ENCODE results near the gene ALPP.

GRCh38 chr2:232398293-232399034 lies 19.9 kb downstream of the ALPP start:
- no peak for TF ChIP-seq CTCF (IDR thresholded peaks at IDR 0.05)
- TF ChIP-seq POLR2A (IDR thresholded peaks at IDR 0.05) = no peak
